MCF 10A (cell line): ENCODE data around the gene LRSAM1. TPM values are rescaled to one million over a fixed set of nuclear protein-coding genes. Genes with fewer than 3 reads are reported as not detected.

ENCODE experiments used
- BruUV-seq: library from RNA; stranded (reverse); fragments of 400-500 nt; replicated peaks from 2 replicates; lab custom pipeline; 2021; lab: Mats Ljungman, UMichigan
- CTCF ChIA-PET: fragments of 300-600 bp; sonication (Branson Sonifier 250); formaldehyde crosslinking; extraction: SDS; loops from one replicate; lab custom pipeline; 2021; ENCODE audit warnings: antibody characterized with exemption, inconsistent platforms; lab: Yijun Ruan, JAX
- POLR2A ChIA-PET: fragments of 300-600, 350-650 bp; sonication (Branson Sonifier 250); formaldehyde crosslinking; extraction: SDS; loops from one replicate; lab custom pipeline; 2020; ENCODE audit warnings: antibody characterized with exemption, inconsistent platforms; lab: Yijun Ruan, JAX
- DNase-seq: peaks from one replicate; pipeline ENCODE4 v3.0.0-alpha.2; 2018; ENCODE audit not compliant: unreplicated experiment
- H3K27ac Mint-ChIP-seq: one replicate; pipeline ENCODE4 v1.8.0; 2022; ENCODE audit warnings: mild to moderate bottlenecking, low read depth, mixed read lengths; ENCODE audit not compliant: unreplicated experiment
- H3K27me3 Mint-ChIP-seq: one replicate; pipeline ENCODE4 v1.8.0; 2022; ENCODE audit warnings: mixed read lengths; ENCODE audit not compliant: insufficient read depth, unreplicated experiment
- H3K36me3 Mint-ChIP-seq: one replicate; pipeline ENCODE4 v1.8.0; 2022; ENCODE audit warnings: mild to moderate bottlenecking, moderate library complexity, mixed read lengths; ENCODE audit not compliant: insufficient read depth, unreplicated experiment
- H3K4me1 Mint-ChIP-seq: one replicate; pipeline ENCODE4 v1.8.0; 2022; ENCODE audit warnings: mixed read lengths; ENCODE audit not compliant: insufficient read depth, unreplicated experiment
- H3K4me3 Mint-ChIP-seq: one replicate; pipeline ENCODE4 v1.8.0; 2022; ENCODE audit warnings: mild to moderate bottlenecking, moderate library complexity, mixed read lengths; ENCODE audit not compliant: unreplicated experiment
- H3K9me3 Mint-ChIP-seq: one replicate; pipeline ENCODE4 v1.8.0; 2022; ENCODE audit warnings: mixed read lengths; ENCODE audit not compliant: unreplicated experiment
- CTCF ChIP-seq: fragments of 200-600 bp; IDR thresholded peaks from one replicate; pipeline ENCODE4 v1.8.0; 2022; ENCODE audit warnings: antibody characterized with exemption, mild to moderate bottlenecking; ENCODE audit not compliant: unreplicated experiment
- intact Hi-C: fragments of 100-400 bp; cut with micrococcal nuclease; formaldehyde crosslinking; loops from 2 replicates; pipeline ENCODE4 v1.14.1; 2022
- total RNA-seq: library from RNA; stranded (reverse); gene quantifications from 2 replicates; pipeline ENCODE4 v1.2.3, GENCODE V29; 2022

LRSAM1 gene
- total RNA-seq, 1 experiment from 2014 or later: 23.5 TPM

- Mint-ChIP-seq H3K4me3 (peak overlapping the region; percentile 59), H3K4me1 (peaks cover 25% of the 10 kb centered on the region), H3K27me3 (no peaks in the 10 kb centered on the region), H3K27ac (peak overlapping the region; percentile 84), H3K9me3 (no peaks in the 10 kb centered on the region), H3K36me3 (peaks cover 99% of the 10 kb centered on the region)
- peak; percentile 71 for DNase-seq
- intact Hi-C loops: no loop called here
- ChIA-PET CTCF (interaction anchor here (0.9 to 2.1 kb wide), 6 partner anchors 32 to 374 kb away, joined by 3 to 11 read pairs (median 4); no protein-coding TSS in a partner anchor), POLR2A (interaction anchor here (0.6 to 2.4 kb wide), 5 partner anchors 41 to 727 kb away, joined by 3 to 10 read pairs (median 6); no protein-coding TSS in a partner anchor)
- no TSS peak for BruUV-seq
- TF ChIP-seq CTCF: no peak
Measured at GRCh38 chr9:127520941-127521918, 69.9 kb downstream of the LRSAM1 start.

GRCh38 chr9:127521919-127522304 lies 70.6 kb downstream of the LRSAM1 start:
- BruUV-seq: no TSS peak
- POLR2A ChIA-PET: interaction anchor here (0.6 to 2.4 kb wide), 5 partner anchors 40 to 727 kb away, joined by 3 to 10 read pairs (median 6); no protein-coding TSS in a partner anchor
- TF ChIP-seq CTCF: no peak
- no peaks in the 10 kb centered on the region for H3K9me3 Mint-ChIP-seq
- H3K27ac Mint-ChIP-seq: peak overlapping the region; percentile 83
- CTCF ChIA-PET: interaction anchor here (0.9 to 2.1 kb wide), 4 partner anchors 32 to 374 kb away, joined by 3 to 11 read pairs (median 4); no protein-coding TSS in a partner anchor
- H3K36me3 Mint-ChIP-seq: peaks cover 99% of the 10 kb centered on the region
- no peak overlapping the region for H3K4me3 Mint-ChIP-seq
- intact Hi-C loops: loop anchor here (2.0 kb wide), 1 partner anchor 35 kb away; no protein-coding TSS in a partner anchor
- H3K27me3 Mint-ChIP-seq: no peaks in the 10 kb centered on the region
- DNase-seq: peak; percentile 70
- H3K4me1 Mint-ChIP-seq: peaks cover 25% of the 10 kb centered on the region

- H3K9me3 Mint-ChIP-seq: no peaks in the 10 kb centered on the region
- peaks cover 25% of the 10 kb centered on the region for H3K4me1 Mint-ChIP-seq
- intact Hi-C loops: loop anchor here (2.0 kb wide), 1 partner anchor 34 kb away; no protein-coding TSS in a partner anchor
- POLR2A ChIA-PET: interaction anchor here (0.6 to 2.4 kb wide), 5 partner anchors 14 to 71 kb away, joined by 3 to 10 read pairs (median 3); partner anchors contain the start of genes LRSAM1 and RPL12
- BruUV-seq: no TSS peak
- peak overlapping the region; percentile 44 for H3K4me3 Mint-ChIP-seq
- H3K27me3 Mint-ChIP-seq: no peaks in the 10 kb centered on the region
- peak; percentile 87 for DNase-seq
- peaks cover 99% of the 10 kb centered on the region for H3K36me3 Mint-ChIP-seq
- TF ChIP-seq CTCF: no peak
- CTCF ChIA-PET: interaction anchor here (0.5 to 2.1 kb wide), 4 partner anchors 14 to 668 kb away, joined by 3 to 11 read pairs (median 4); partner anchors contain the start of gene CIZ1
- peak overlapping the region; percentile 83 for H3K27ac Mint-ChIP-seq
Measured at GRCh38 chr9:127522727-127523126, 71.4 kb downstream of the LRSAM1 start.
